ENCODE results near the gene SERPINE2. TPM values are rescaled to one million over a fixed set of nuclear protein-coding genes. Genes with fewer than 3 reads are reported as not detected.

Gene SERPINE2
- total RNA-seq, 2 donors from 2014 or later, result 1.6 to 4.4 TPM

- Histone ChIP-seq H3K4me1 (no peaks in the 10 kb centered on the region), H3K4me3 (no peak overlapping the region), H3K27me3 (no peaks in the 10 kb centered on the region), H3K9me3 (no peaks in the 10 kb centered on the region), H3K36me3 (replicated peaks in 1 of 2; ENCODE audit: insufficient read depth in 1 of 2, low read depth in 2 of 2) (no peaks in the 10 kb centered on the region), H3K27ac (no peak overlapping the region)
- DNase-seq (no peak), ATAC-seq (no peak)
- 80 to 94% methylated on average over 1 of the region's 1 CpG for WGBS, 2 donors
- TF ChIP-seq CTCF (IDR thresholded peaks at IDR 0.05), result no peak
- TF ChIP-seq POLR2A (IDR thresholded peaks at IDR 0.05), result no peak
- intact Hi-C loops (cut with DNase I), result no loop called here
Observed at GRCh38 chr2:224056889-224057288, 17.8 kb upstream of the SERPINE2 start.

GRCh38 chr2:224055101-224055500, 16.0 kb upstream of the SERPINE2 start:
- TF ChIP-seq CTCF (IDR thresholded peaks at IDR 0.05) (no peak), POLR2A (IDR thresholded peaks at IDR 0.05) (no peak)
- no peak overlapping the region for H3K4me3 ChIP-seq
- intact Hi-C loops (cut with DNase I), result no loop called here
- H3K27me3 ChIP-seq, result no peaks in the 10 kb centered on the region
- no peaks in the 10 kb centered on the region for H3K36me3 ChIP-seq (replicated peaks in 1 of 2; ENCODE audit: insufficient read depth in 1 of 2, low read depth in 2 of 2)
- no peaks in the 10 kb centered on the region for H3K4me1 ChIP-seq
- DNase-seq (no peak), ATAC-seq (no peak)
- H3K9me3 ChIP-seq, result no peaks in the 10 kb centered on the region
- H3K27ac ChIP-seq, result no peak overlapping the region
- WGBS, 2 donors, result 75 to 78% methylated on average over 3 of the region's 3 CpGs

GRCh38 chr2:224046752-224047151, 7.7 kb upstream of the SERPINE2 start:
- TF ChIP-seq CTCF (IDR thresholded peaks at IDR 0.05) (no peak), POLR2A (IDR thresholded peaks at IDR 0.05) (no peak)
- intact Hi-C loops (cut with DNase I), result no loop called here
- 82 to 89% methylated on average over 3 of the region's 3 CpGs for WGBS, 2 donors
- ATAC-seq (no peak), DNase-seq (no peak)
- Histone ChIP-seq H3K27ac (no peak overlapping the region), H3K4me1 (no peaks in the 10 kb centered on the region), H3K9me3 (no peaks in the 10 kb centered on the region), H3K4me3 (no peak overlapping the region), H3K36me3 (replicated peaks in 1 of 2; ENCODE audit: insufficient read depth in 1 of 2, low read depth in 2 of 2) (no peaks in the 10 kb centered on the region), H3K27me3 (no peaks in the 10 kb centered on the region)

- WGBS, 2 donors, result 27 to 28% methylated on average over 6 of the region's 6 CpGs
- ATAC-seq (no peak), DNase-seq (no peak)
- no peak overlapping the region for H3K4me3 ChIP-seq
- intact Hi-C loops (cut with DNase I), result no loop called here
- no peak overlapping the region for H3K27ac ChIP-seq
- peaks cover 17% of the 10 kb centered on the region for H3K4me1 ChIP-seq
- no peaks in the 10 kb centered on the region for H3K36me3 ChIP-seq (replicated peaks in 1 of 2; ENCODE audit: insufficient read depth in 1 of 2, low read depth in 2 of 2)
- TF ChIP-seq CTCF (IDR thresholded peaks at IDR 0.05) (no peak), POLR2A (IDR thresholded peaks at IDR 0.05) (no peak)
- no peaks in the 10 kb centered on the region for H3K27me3 ChIP-seq
- no peaks in the 10 kb centered on the region for H3K9me3 ChIP-seq
Observed at GRCh38 chr2:224042191-224042696, 3.2 kb upstream of the SERPINE2 start.

GRCh38 chr2:224041554-224041953, 2.5 kb upstream of the SERPINE2 start:
- no peaks in the 10 kb centered on the region for H3K27me3 ChIP-seq
- H3K36me3 ChIP-seq (replicated peaks in 1 of 2; ENCODE audit: insufficient read depth in 1 of 2, low read depth in 2 of 2), result no peaks in the 10 kb centered on the region
- no peak overlapping the region for H3K4me3 ChIP-seq
- 70 to 79% methylated on average over 6 of the region's 6 CpGs for WGBS, 2 donors
- H3K9me3 ChIP-seq, result no peaks in the 10 kb centered on the region
- DNase-seq (no peak), ATAC-seq (no peak)
- H3K27ac ChIP-seq, result no peak overlapping the region
- H3K4me1 ChIP-seq, result peaks cover 17% of the 10 kb centered on the region
- TF ChIP-seq POLR2A (IDR thresholded peaks at IDR 0.05) (no peak), CTCF (IDR thresholded peaks at IDR 0.05) (no peak)
- intact Hi-C loops (cut with DNase I), result no loop called here

Measured in body of pancreas (tissue), 4 donors.